ENCODE measurements around the gene PTMS. TPM values are rescaled to one million over a fixed set of nuclear protein-coding genes. Genes with fewer than 3 reads are reported as not detected.

The PTMS gene
- total and polyA plus RNA-seq, 2 of the 13 experiments (the other 11 are each of a cell fraction or from before 2014, with no cell fraction given): 40.5 to 82.4 TPM

GRCh38 chr12:6778574-6779550 lies 12.7 kb downstream of the PTMS start (continued):
- TF ChIP-seq UBTF (CRISPR knock-in tag; IDR thresholded peaks at IDR 0.05): peak; percentile 69
- TF ChIP-seq FOXP1 (IDR thresholded peaks at IDR 0.05): no peak
- TF ChIP-seq FOXP1 (CRISPR knock-in tag; IDR thresholded peaks at IDR 0.05): no peak
- no peak for TF ChIP-seq FOSL1 (CRISPR knock-in tag; IDR thresholded peaks at IDR 0.05; ENCODE audit: borderline replicate concordance)
- peak; percentile 80 for TF ChIP-seq SKIL (CRISPR knock-in tag; IDR thresholded peaks at IDR 0.05; ENCODE audit: borderline replicate concordance)
- no peak for TF ChIP-seq ZNF34 (CRISPR knock-in tag; IDR thresholded peaks at IDR 0.05; ENCODE audit: borderline replicate concordance)
- peak; percentile 41; the same call in 1 of the 2 replicates for TF ChIP-seq ZNF639 (CRISPR knock-in tag; conservative IDR thresholded peaks at IDR 0.05)
- peak; percentile 59 for TF ChIP-seq HNF4A (CRISPR knock-in tag; IDR thresholded peaks at IDR 0.05)
- TF ChIP-seq PRDM10 (CRISPR knock-in tag; IDR thresholded peaks at IDR 0.05; ENCODE audit: low read depth): peak; percentile 74; the same call in 1 of the 2 replicates
- no peak for TF ChIP-seq ZXDC (CRISPR knock-in tag; IDR thresholded peaks at IDR 0.05)
- TF ChIP-seq ZNF75D (CRISPR knock-in tag; IDR thresholded peaks at IDR 0.05; ENCODE audit: borderline replicate concordance): no peak
- TF ChIP-seq ARNTL (CRISPR knock-in tag; IDR thresholded peaks at IDR 0.05): peak; percentile 96
- TF ChIP-seq ZBTB37 (CRISPR knock-in tag; IDR thresholded peaks at IDR 0.05): 0 out of 2 replicates have a peak, but pooled peaks have one; percentile 9

All from HepG2 (cell line).